H9 (cell line): ENCODE data around the gene NPAS3. TPM values are rescaled to one million over a fixed set of nuclear protein-coding genes. Genes with fewer than 3 reads are reported as not detected.

Experiments
- DNase-seq: peaks from one replicate; pipeline ENCODE4 v3.0.0-alpha.2; 2017
- H2AFZ ChIP-seq: one replicate; pipeline ENCODE4 v1.6.1; 2013; ENCODE audit warnings: mild to moderate bottlenecking, low read length, control low read depth, moderate library complexity
- H2AK5ac ChIP-seq: 2 replicates; pipeline ENCODE4 v1.6.1; 2013; ENCODE audit warnings: low read length, control low read depth, mixed read lengths; ENCODE audit not compliant: insufficient read length
- H2BK120ac ChIP-seq: one replicate; pipeline ENCODE4 v1.6.1; 2013; ENCODE audit warnings: low read depth, mild to moderate bottlenecking, low read length, control low read depth, inconsistent platforms; ENCODE audit not compliant: poor library complexity, severe bottlenecking
- H2BK12ac ChIP-seq: 2 replicates; pipeline ENCODE4 v1.6.1; 2013; ENCODE audit warnings: low read length, control low read depth, mixed read lengths, low read depth; ENCODE audit not compliant: insufficient read length
- H2BK15ac ChIP-seq: 2 replicates; pipeline ENCODE4 v1.6.1; 2013; ENCODE audit warnings: low read depth, low read length, control low read depth
- H2BK20ac ChIP-seq: one replicate; pipeline ENCODE4 v1.6.1; 2013; ENCODE audit warnings: low read depth, mild to moderate bottlenecking, low read length, control low read depth, inconsistent platforms; ENCODE audit not compliant: poor library complexity, severe bottlenecking
- H2BK5ac ChIP-seq: 2 replicates; pipeline ENCODE4 v1.6.1; 2013; ENCODE audit warnings: low read length, control low read depth, mixed read lengths; ENCODE audit not compliant: insufficient read length
- H3K14ac ChIP-seq: 2 replicates; pipeline ENCODE4 v1.6.1; 2013; ENCODE audit warnings: low read length, control low read depth; ENCODE audit not compliant: insufficient read depth
- H3K18ac ChIP-seq: 2 replicates; pipeline ENCODE4 v1.6.1; 2013; ENCODE audit warnings: low read depth, mild to moderate bottlenecking, mixed read lengths, low read length, control low read depth; ENCODE audit not compliant: insufficient read length
- H3K23ac ChIP-seq: 2 replicates; pipeline ENCODE4 v1.6.1; 2013; ENCODE audit warnings: low read length, control low read depth, mixed read lengths, low read depth; ENCODE audit not compliant: insufficient read length
- H3K23me2 ChIP-seq: 2 replicates; pipeline ENCODE4 v1.6.1; 2013; ENCODE audit warnings: low read depth, mild to moderate bottlenecking, mixed read lengths, low read length, control low read depth; ENCODE audit not compliant: insufficient read length, poor library complexity, severe bottlenecking
- H3K27ac ChIP-seq: 2 replicates; pipeline ENCODE4 v1.5.1; 2013; ENCODE audit warnings: low read length, control low read depth, mixed read lengths, low read depth; ENCODE audit not compliant: insufficient read length
- H3K27me3 ChIP-seq: 2 replicates; pipeline ENCODE4 v1.6.1; 2013; ENCODE audit warnings: low read length, control low read depth, inconsistent platforms; ENCODE audit not compliant: insufficient read depth
- H3K4ac ChIP-seq: 2 replicates; pipeline ENCODE4 v1.6.1; 2013; ENCODE audit warnings: low read depth, mild to moderate bottlenecking, control low read depth, inconsistent platforms, low read length, moderate library complexity
- H3K4me1 ChIP-seq: 2 replicates; pipeline ENCODE4 v1.6.1; 2013; ENCODE audit warnings: low read length, control low read depth, inconsistent platforms; ENCODE audit not compliant: insufficient read depth
- H3K4me2 ChIP-seq: 2 replicates; pipeline ENCODE4 v1.6.1; 2013; ENCODE audit warnings: low read length, control low read depth, mixed read lengths; ENCODE audit not compliant: insufficient read length, insufficient read depth
- H3K56ac ChIP-seq: 2 replicates; pipeline ENCODE4 v1.6.1; 2013; ENCODE audit warnings: low read depth, mild to moderate bottlenecking, mixed read lengths, low read length, control low read depth; ENCODE audit not compliant: insufficient read length
- H3K79me1 ChIP-seq: 2 replicates; pipeline ENCODE4 v1.6.1; 2013; ENCODE audit warnings: low read depth, mild to moderate bottlenecking, moderate library complexity, low read length, control low read depth, inconsistent platforms; ENCODE audit not compliant: insufficient read depth, poor library complexity, severe bottlenecking
- H3K79me2 ChIP-seq: 2 replicates; pipeline ENCODE4 v1.6.1; 2013; ENCODE audit warnings: low read length, control low read depth, inconsistent platforms; ENCODE audit not compliant: insufficient read depth
- H3K9ac ChIP-seq: 2 replicates; pipeline ENCODE4 v1.6.1; 2013; ENCODE audit warnings: low read length, control low read depth, mixed read lengths; ENCODE audit not compliant: insufficient read length; ENCODE audit errors: extremely low read depth
- H3K9me3 ChIP-seq: one replicate; pipeline ENCODE4 v1.6.1; 2013; ENCODE audit warnings: low read depth, low read length, inconsistent platforms; ENCODE audit not compliant: control insufficient read depth
- H3T11ph ChIP-seq: one replicate; pipeline ENCODE4 v1.6.1; 2013; ENCODE audit warnings: mild to moderate bottlenecking, low read length, control low read depth, inconsistent platforms
- H4K20me1 ChIP-seq: one replicate; pipeline ENCODE4 v1.6.1; 2013; ENCODE audit not compliant: control insufficient read depth, insufficient read length, insufficient read depth
- H4K5ac ChIP-seq: 2 replicates; pipeline ENCODE4 v1.6.1; 2013; ENCODE audit warnings: low read depth, mild to moderate bottlenecking, mixed read lengths, low read length, control low read depth; ENCODE audit not compliant: insufficient read length
- H4K8ac ChIP-seq: replicated peaks from 2 replicates; pipeline ENCODE4 v1.6.1; 2013; ENCODE audit warnings: low read length, control low read depth, mixed read lengths, low read depth; ENCODE audit not compliant: insufficient read length
- H4K91ac ChIP-seq: 2 replicates; pipeline ENCODE4 v1.6.1; 2013; ENCODE audit warnings: low read depth, mild to moderate bottlenecking, moderate library complexity, mixed read lengths, low read length, control low read depth; ENCODE audit not compliant: insufficient read length
- H3K27ac Mint-ChIP-seq, 3 experiments: 2 replicates in 2 of 3; 3 replicates in 1 of 3; pipeline ENCODE4 v1.8.0; 2020 to 2021; ENCODE audit warnings: mixed read lengths in 3 of 3, mild to moderate bottlenecking in 1 of 3, moderate library complexity in 1 of 3
- H3K27me3 Mint-ChIP-seq: 2 replicates; pipeline ENCODE4 v1.8.0; 2021; ENCODE audit warnings: low read depth, mild to moderate bottlenecking, moderate library complexity, mixed read lengths
- H3K36me3 Mint-ChIP-seq, 3 experiments: 2 replicates in 2 of 3; 3 replicates in 1 of 3; pipeline ENCODE4 v1.8.0; 2020 to 2021; ENCODE audit warnings: low read depth in 3 of 3, mixed read lengths in 3 of 3; ENCODE audit not compliant: insufficient read depth in 1 of 3
- H3K4me1 Mint-ChIP-seq, 2 experiments: 2 replicates each; pipeline ENCODE4 v1.8.0; 2020; ENCODE audit warnings: mixed read lengths in 2 of 2
- H3K4me3 Mint-ChIP-seq, 2 experiments: 2 replicates in 1 of 2; 3 replicates in 1 of 2; pipeline ENCODE4 v1.8.0; 2020 to 2021; ENCODE audit warnings: mild to moderate bottlenecking in 2 of 2, mixed read lengths in 2 of 2, moderate library complexity in 1 of 2
- H3K9me3 Mint-ChIP-seq, 2 experiments: 2 replicates in 1 of 2; 3 replicates in 1 of 2; pipeline ENCODE4 v1.8.0; 2020; ENCODE audit warnings: mild to moderate bottlenecking in 2 of 2, mixed read lengths in 2 of 2, moderate library complexity in 1 of 2
- CTCF ChIP-seq: fragments of 200-600 bp; sonication (generic); conservative IDR thresholded peaks from 3 replicates; pipeline ENCODE4 v1.8.0; 2021; ENCODE audit warnings: antibody characterized with exemption, mild to moderate bottlenecking
- WGBS: extraction: QIAGEN DNeasy Blood & Tissue Kit; methylation state at CpG from one replicate; pipeline ENCODE4 v1.1.7; 2013; ENCODE audit warnings: missing lambda C conversion rate, low lambda C conversion rate, mixed read lengths; ENCODE audit not compliant: insufficient read length; ENCODE audit errors: extremely low coverage; 5-methylcytosine and 5-hydroxymethylcytosine counted together
- total RNA-seq: library from RNA; stranded (reverse); gene quantifications from 2 replicates; pipeline ENCODE4 v1.2.1, GENCODE V29; 2021

Gene NPAS3
- total RNA-seq, 1 experiment from 2014 or later, result 0.17 TPM

- DNase-seq, result no peak
- H3K9me3 Mint-ChIP-seq, result no peaks in the 10 kb centered on the region; a peak in 1 of 5 replicates
- no peak overlapping the region for H2AFZ ChIP-seq
- H3K4me1 Mint-ChIP-seq, result peaks cover 31 to 33% of the 10 kb centered on the region in 2 experiments
- no peak overlapping the region for H3K23ac ChIP-seq
- H4K5ac ChIP-seq, result no peak overlapping the region
- no peak overlapping the region for H3T11ph ChIP-seq
- H2BK120ac ChIP-seq, result no peak overlapping the region
- no peak overlapping the region for H3K56ac ChIP-seq
- no CpG with 5 or more reads among the region's 3 CpGs for WGBS
- no peak overlapping the region for H3K14ac ChIP-seq
- no peak overlapping the region for H3K18ac ChIP-seq
- H2BK15ac ChIP-seq, result no peak overlapping the region
- H3K27ac Mint-ChIP-seq, result peak overlapping the region in 1 of 3 experiments; percentile 25; a peak in 1 of 7 replicates
- H2BK20ac ChIP-seq, result no peak overlapping the region
- no peak for TF ChIP-seq CTCF
- no peaks in the 10 kb centered on the region for H4K20me1 ChIP-seq
- H3K27me3 Mint-ChIP-seq, result no peaks in the 10 kb centered on the region
- no peak overlapping the region for H2AK5ac ChIP-seq
- H3K4me2 ChIP-seq, result no peak overlapping the region
- H3K79me2 ChIP-seq, result no peaks in the 10 kb centered on the region
- H3K27ac ChIP-seq, result no peak overlapping the region
- no peak overlapping the region for H3K4me3 Mint-ChIP-seq
- H3K27me3 ChIP-seq, result no peaks in the 10 kb centered on the region
- no peaks in the 10 kb centered on the region for H3K23me2 ChIP-seq
- H3K4ac ChIP-seq, result no peak overlapping the region
- no peaks in the 10 kb centered on the region for H3K9me3 ChIP-seq
- H3K79me1 ChIP-seq, result no peaks in the 10 kb centered on the region
- H4K91ac ChIP-seq, result no peak overlapping the region
- no peak overlapping the region for H3K9ac ChIP-seq
- no peak overlapping the region for H4K8ac ChIP-seq
- 0 out of 2 replicates have a peak, but pooled peaks cover 3% of the 10 kb centered on the region for H3K4me1 ChIP-seq
- no peak overlapping the region for H2BK12ac ChIP-seq
- H2BK5ac ChIP-seq, result no peak overlapping the region
- no peaks in the 10 kb centered on the region; a peak in 1 of 7 replicates for H3K36me3 Mint-ChIP-seq
These were observed 799.8 kb downstream of the NPAS3 start for GRCh38 chr14:33738491-33738890.
